Stomach (tissue), 9 donors: ENCODE results near the gene SH3RF3. TPM values are rescaled to one million over a fixed set of nuclear protein-coding genes. Genes with fewer than 3 reads are reported as not detected.
A peak's percentile ranks its signal among the peaks of the same experiment; 100 is the strongest.

Experiments used
- DNase-seq, 2 donors: peaks; one replicate each; pipeline versions ENCODE4 v3.0.0 to v3.0.0-alpha.2; 2013 to 2019
- H3K27ac ChIP-seq, 5 donors: fragments of 200-600 bp in 4 of 5; sonication (generic) in 4 of 5; one replicate each; pipeline ENCODE4 v1.5.1; 2013 to 2019; ENCODE audit warnings: mild to moderate bottlenecking in 1 of 5, moderate library complexity in 1 of 5
- H3K27me3 ChIP-seq, 3 donors: fragments of 200-600 bp; sonication (generic); one replicate each; pipeline ENCODE4 v1.5.1; 2017 to 2019; ENCODE audit warnings: mixed run types in 1 of 3
- H3K36me3 ChIP-seq, 4 donors: fragments of 200-600 bp; sonication (generic); 1 replicate in 3 of 4; 2 replicates in 1 of 4; pipeline ENCODE4 v1.5.1; 2016 to 2019
- H3K4me1 ChIP-seq, 4 donors: fragments of 200-600 bp; sonication (generic); one replicate each; pipeline ENCODE4 v1.5.1; 2016 to 2019
- H3K4me3 ChIP-seq, 4 donors: fragments of 200-600 bp; sonication (generic) in 3 of 4; one replicate each; pipeline ENCODE4 v1.5.1; 2016 to 2019; ENCODE audit warnings: mild to moderate bottlenecking in 1 of 4
- H3K9me3 ChIP-seq, 4 donors: fragments of 200-600 bp; sonication (generic); one replicate each; pipeline ENCODE4 v1.5.1; 2016 to 2019
- EP300 ChIP-seq: sonication (generic); formaldehyde crosslinking; IDR thresholded peaks from one replicate; pipeline ENCODE4 v1.6.1; 2017; ENCODE audit warnings: antibody characterized with exemption
- POLR2A ChIP-seq, 4 donors: fragments of 450-650 bp; IDR thresholded peaks; one replicate each; pipeline ENCODE4 v1.6.1; 2016; ENCODE audit warnings: antibody characterized with exemption in 4 of 4, control low read depth in 2 of 4, mild to moderate bottlenecking in 1 of 4, moderate library complexity in 1 of 4
- POLR2AphosphoS5 ChIP-seq, 3 donors: sonication (generic); formaldehyde crosslinking; IDR thresholded peaks; one replicate each; pipeline ENCODE4 v1.6.1; 2016; ENCODE audit warnings: antibody characterized with exemption in 3 of 3
- WGBS, 5 donors: extraction: QIAGEN DNeasy Blood & Tissue Kit in 3 of 5; methylation state at CpG; one replicate each; pipeline versions ENCODE4 v1.1.5 to v1.1.7; 2013 to 2018; 5-methylcytosine and 5-hydroxymethylcytosine counted together
- intact Hi-C: fragments of 100-400 bp; cut with DNase I; formaldehyde crosslinking; loops from one replicate; pipeline ENCODE4 v1.15.1; 2023; ENCODE audit warnings: low total_unique reads
- polyA plus RNA-seq, 3 donors: library from polyadenylated mRNA; stranded (reverse); fragments of 200-250 nt; gene quantifications; one replicate each; pipeline ENCODE4 v1.2.3, GENCODE V29; 2013
- total RNA-seq, 5 donors: library from RNA; depleted of rRNA; stranded (reverse); fragments of >200 nt; gene quantifications; one replicate each; pipeline versions ENCODE4 v1.1.0 to v1.2.3, GENCODE V29; 2014 to 2016
- TF ChIP-seq, protein P1 (sequence below), 7 experiments: fragments of 450-650 bp in 4 of 7; fragments of 200-600 bp in 3 of 7; sonication (generic) in 3 of 7; IDR thresholded peaks; one replicate each; pipeline ENCODE4 v1.5.1; 2016 to 2019; ENCODE audit warnings: antibody characterized with exemption in 7 of 7, control low read depth in 2 of 7, mild to moderate bottlenecking in 1 of 7
- donor health status: healthy with polysubstance abuse.
- donor health status: Bipolar disorder and iron deficiency.
- donor health status: healthy.

SH3RF3 gene
- total and polyA plus RNA-seq, 8 donors = 0.87 to 11.1 (median 4.4) TPM

DNA sequence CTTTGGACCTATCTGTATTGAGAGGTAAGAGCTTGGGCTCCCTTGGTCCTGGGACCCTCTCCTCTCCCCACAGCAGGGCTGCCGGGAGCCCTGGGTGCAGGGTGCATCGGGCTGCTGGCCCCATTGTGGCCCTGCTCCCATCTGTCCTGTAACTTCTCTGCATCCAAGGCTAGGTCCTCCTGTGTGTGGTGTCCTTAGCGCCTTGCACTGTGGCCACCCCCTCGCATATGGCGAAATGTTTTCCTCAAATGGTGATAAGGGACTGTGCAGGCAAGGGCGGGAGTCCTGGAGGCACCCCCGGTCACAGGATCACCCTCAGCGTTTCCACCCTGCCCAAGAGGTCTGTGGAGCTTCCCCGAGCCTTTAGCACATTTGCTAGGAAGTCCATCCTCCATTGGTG lies 208.2 kb downstream of the SH3RF3 start:
- Histone ChIP-seq H3K9me3 (no peaks in the 10 kb centered on the region), H3K27me3 (no peaks in the 10 kb centered on the region), H3K36me3 (no peaks in the 10 kb centered on the region), H3K27ac (no peak overlapping the region), H3K4me1 (peaks cover 5 to 15% (median 12%) of the 10 kb centered on the region in 4 donors), H3K4me3 (no peak overlapping the region)
- TF ChIP-seq POLR2AphosphoS5 (IDR thresholded peaks at IDR 0.05) = no peak
- no peak for TF ChIP-seq POLR2A (IDR thresholded peaks at IDR 0.05)
- TF ChIP-seq EP300 = no peak
- TF ChIP-seq, protein P1, sequence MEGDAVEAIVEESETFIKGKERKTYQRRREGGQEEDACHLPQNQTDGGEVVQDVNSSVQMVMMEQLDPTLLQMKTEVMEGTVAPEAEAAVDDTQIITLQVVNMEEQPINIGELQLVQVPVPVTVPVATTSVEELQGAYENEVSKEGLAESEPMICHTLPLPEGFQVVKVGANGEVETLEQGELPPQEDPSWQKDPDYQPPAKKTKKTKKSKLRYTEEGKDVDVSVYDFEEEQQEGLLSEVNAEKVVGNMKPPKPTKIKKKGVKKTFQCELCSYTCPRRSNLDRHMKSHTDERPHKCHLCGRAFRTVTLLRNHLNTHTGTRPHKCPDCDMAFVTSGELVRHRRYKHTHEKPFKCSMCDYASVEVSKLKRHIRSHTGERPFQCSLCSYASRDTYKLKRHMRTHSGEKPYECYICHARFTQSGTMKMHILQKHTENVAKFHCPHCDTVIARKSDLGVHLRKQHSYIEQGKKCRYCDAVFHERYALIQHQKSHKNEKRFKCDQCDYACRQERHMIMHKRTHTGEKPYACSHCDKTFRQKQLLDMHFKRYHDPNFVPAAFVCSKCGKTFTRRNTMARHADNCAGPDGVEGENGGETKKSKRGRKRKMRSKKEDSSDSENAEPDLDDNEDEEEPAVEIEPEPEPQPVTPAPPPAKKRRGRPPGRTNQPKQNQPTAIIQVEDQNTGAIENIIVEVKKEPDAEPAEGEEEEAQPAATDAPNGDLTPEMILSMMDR (IDR thresholded peaks at IDR 0.05) = no peak
- 88 to 91% (median 91%) methylated on average over 8 to 9 of the region's 9 CpGs for WGBS, 5 donors
- intact Hi-C loops = no loop called here
- no peak for DNase-seq

DNA sequence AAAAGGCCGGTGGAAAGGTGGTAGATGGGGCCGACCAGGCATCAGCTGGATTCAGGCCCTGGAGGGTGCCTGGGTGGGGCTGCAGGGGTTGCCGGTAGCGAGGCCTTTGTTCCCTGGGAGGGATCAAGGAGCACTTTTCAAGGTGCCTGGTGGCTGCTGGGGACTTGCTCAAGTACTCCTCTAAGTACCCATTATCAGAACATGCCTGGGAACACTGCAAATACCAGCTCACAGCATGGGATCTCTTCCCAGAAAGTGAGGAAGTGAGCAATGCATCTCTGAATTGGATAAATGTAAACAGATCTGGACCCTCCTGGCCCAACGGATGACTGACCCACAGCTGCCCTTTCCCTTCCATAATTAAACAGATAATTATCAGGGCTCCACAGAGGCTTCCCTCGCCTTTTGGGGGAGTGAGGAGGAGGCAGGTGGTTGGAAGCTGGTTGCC lies 210.5 kb downstream of the SH3RF3 start:
- Histone ChIP-seq H3K9me3 (no peaks in the 10 kb centered on the region), H3K4me3 (no peak overlapping the region), H3K36me3 (no peaks in the 10 kb centered on the region), H3K4me1 (peaks cover 0 to 9% (median 0%) of the 10 kb centered on the region in 4 donors), H3K27ac (peak overlapping the region in 1 of 5 donors; percentile 26), H3K27me3 (no peaks in the 10 kb centered on the region)
- WGBS, 5 donors = 63 to 79% (median 74%) methylated on average over 6 of the region's 6 CpGs
- intact Hi-C loops = no loop called here
- TF ChIP-seq, protein P1 (IDR thresholded peaks at IDR 0.05) = no peak
- no peak for TF ChIP-seq POLR2AphosphoS5 (IDR thresholded peaks at IDR 0.05)
- TF ChIP-seq EP300 = no peak
- no peak for TF ChIP-seq POLR2A (IDR thresholded peaks at IDR 0.05)
- DNase-seq = no peak

DNA sequence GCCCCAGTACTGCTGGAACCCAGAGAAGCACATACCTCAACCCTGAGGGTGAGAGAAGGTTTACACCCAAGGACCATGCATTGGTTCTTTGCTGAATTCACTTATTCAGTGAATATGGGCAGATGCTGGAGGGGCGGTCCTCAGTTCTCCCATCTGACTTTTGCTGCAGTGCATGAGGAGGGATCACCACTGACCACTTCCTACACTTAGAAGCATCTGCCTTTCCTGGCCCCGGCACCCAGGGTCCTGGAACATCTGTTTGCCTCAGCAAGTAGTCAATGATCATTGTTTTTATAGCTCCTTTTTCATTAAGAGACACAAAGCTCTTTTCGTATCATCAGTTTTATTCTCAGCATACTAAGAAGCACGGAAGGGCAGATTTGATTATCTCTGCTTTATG lies 211.4 kb downstream of the SH3RF3 start:
- Histone ChIP-seq H3K27ac (no peak overlapping the region), H3K4me1 (peaks cover 0 to 5% (median 0%) of the 10 kb centered on the region in 4 donors), H3K4me3 (no peak overlapping the region), H3K9me3 (no peaks in the 10 kb centered on the region), H3K36me3 (no peaks in the 10 kb centered on the region), H3K27me3 (no peaks in the 10 kb centered on the region)
- intact Hi-C loops = no loop called here
- TF ChIP-seq, protein P1 (IDR thresholded peaks at IDR 0.05) = no peak
- TF ChIP-seq POLR2AphosphoS5 (IDR thresholded peaks at IDR 0.05) (no peak), POLR2A (IDR thresholded peaks at IDR 0.05) (no peak), EP300 (no peak)
- 93 to 98% (median 93%) methylated on average over 4 of the region's 4 CpGs for WGBS, 5 donors
- no peak for DNase-seq

DNA sequence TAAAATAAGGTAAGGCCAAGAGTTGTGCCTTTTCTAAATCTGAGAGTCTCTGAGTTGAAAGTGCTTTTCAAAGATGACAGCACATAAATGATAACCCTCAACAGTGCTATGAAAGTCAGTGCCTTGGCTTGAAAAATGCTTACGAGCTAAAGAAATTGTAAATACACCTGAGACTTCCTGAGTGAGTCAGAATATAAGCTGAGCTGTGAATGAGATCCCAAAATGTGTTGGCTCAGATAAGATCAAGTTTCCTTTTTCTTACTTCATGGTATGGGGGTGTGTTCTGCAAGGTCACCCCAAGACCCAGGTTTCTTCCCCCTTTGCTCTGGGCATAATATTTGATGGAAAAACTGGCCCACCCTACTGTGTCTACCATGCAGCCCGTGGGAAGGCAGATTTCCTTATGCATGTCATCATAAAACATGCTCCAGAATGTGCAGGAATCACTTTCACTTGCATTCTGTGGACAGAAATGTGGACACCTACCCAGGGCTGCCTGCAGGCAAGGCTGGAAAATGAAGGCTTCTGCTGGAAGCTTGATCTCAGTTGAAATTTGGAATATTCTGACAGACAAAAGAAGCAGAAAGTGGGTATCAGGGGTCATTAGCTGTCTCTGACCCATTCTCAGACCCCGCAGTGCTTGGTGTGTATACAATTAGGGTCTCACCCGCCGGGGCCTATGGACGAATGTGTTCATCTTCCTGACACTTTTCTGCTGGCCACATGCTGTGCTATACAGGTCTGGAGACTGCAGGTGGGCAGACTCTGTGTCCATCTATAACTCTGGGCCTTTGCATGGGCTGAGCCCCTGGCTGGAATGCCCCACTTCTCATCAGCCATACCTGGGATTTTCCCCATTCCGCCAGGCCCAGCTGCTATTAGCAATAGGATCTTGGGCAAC lies 212.6 kb downstream of the SH3RF3 start:
- no peaks in the 10 kb centered on the region for H3K36me3 ChIP-seq
- WGBS, 5 donors = 81 to 85% (median 84%) methylated on average over 7 of the region's 7 CpGs
- no peak overlapping the region for H3K27ac ChIP-seq
- H3K4me1 ChIP-seq = no peaks in the 10 kb centered on the region
- DNase-seq = no peak
- TF ChIP-seq POLR2A (IDR thresholded peaks at IDR 0.05) (no peak), EP300 (no peak), POLR2AphosphoS5 (IDR thresholded peaks at IDR 0.05) (no peak)
- TF ChIP-seq, protein P1 (IDR thresholded peaks at IDR 0.05) = no peak
- H3K9me3 ChIP-seq = no peaks in the 10 kb centered on the region
- H3K4me3 ChIP-seq = no peak overlapping the region
- intact Hi-C loops = no loop called here
- H3K27me3 ChIP-seq = no peaks in the 10 kb centered on the region
